ENCODE measurements around the gene SLC2A10.

GRCh38 chr20:46666818-46667515 is 42.5 kb upstream of the SLC2A10 start:
- TF ChIP-seq CTCF (conservative IDR thresholded peaks at IDR 0.05 in 1 of 2, IDR thresholded peaks at IDR 0.05 in 1 of 2; ENCODE audit: extremely low read depth in 1 of 2, insufficient read depth in 1 of 2, low read depth in 1 of 2, low read length in 2 of 2), result no peak
- no peak for TF ChIP-seq EZH2 (IDR thresholded peaks at IDR 0.05; ENCODE audit: borderline replicate concordance, low read length)

Data from mammary epithelial cell (primary cell).